Measurements from ENCODE around the gene LNX1. TPM values are rescaled to one million over a fixed set of nuclear protein-coding genes. Genes with fewer than 3 reads are reported as not detected.

LNX1 gene
- total and polyA plus RNA-seq, 2 of the 13 experiments (the other 11 are each of a cell fraction or from before 2014, with no cell fraction given): 0.49 TPM

DNA sequence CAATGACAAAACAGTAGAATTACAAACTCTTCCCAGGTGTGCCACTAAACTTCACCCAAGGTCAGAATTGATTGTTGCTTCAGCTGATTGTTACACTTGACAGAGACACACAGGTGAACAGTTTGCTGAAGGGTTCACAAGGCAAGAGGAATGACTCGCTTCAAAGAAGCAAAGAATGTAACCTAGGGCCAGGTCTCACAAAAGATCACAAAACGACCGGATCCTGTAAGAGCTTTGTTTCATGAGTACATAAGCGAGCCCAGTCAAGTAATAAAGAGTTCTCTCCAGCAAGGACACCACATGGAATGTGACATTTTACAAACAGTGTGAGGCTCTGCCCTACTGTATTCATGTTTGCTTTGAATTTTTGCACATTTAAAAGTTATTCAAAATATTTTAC lies 9.1 kb downstream of the LNX1 start (continued):
- TF ChIP-seq RNF219 (CRISPR knock-in tag; IDR thresholded peaks at IDR 0.05): no peak
- no peak for TF ChIP-seq ZFP91 (CRISPR knock-in tag; IDR thresholded peaks at IDR 0.05; ENCODE audit: borderline replicate concordance)
- TF ChIP-seq ZNF782 (CRISPR knock-in tag; IDR thresholded peaks at IDR 0.05; ENCODE audit: borderline replicate concordance): no peak
- no peak for TF ChIP-seq RBFOX2 (IDR thresholded peaks at IDR 0.05; ENCODE audit: low read depth, low read length)
- TF ChIP-seq ZNF280B (CRISPR knock-in tag; IDR thresholded peaks at IDR 0.05; ENCODE audit: borderline replicate concordance): no peak
- no peak for TF ChIP-seq ATF3 (CRISPR knock-in tag; IDR thresholded peaks at IDR 0.05)
- TF ChIP-seq ZNF20 (CRISPR knock-in tag; IDR thresholded peaks at IDR 0.05): no peak
- TF ChIP-seq ZNF674 (CRISPR knock-in tag; IDR thresholded peaks at IDR 0.05; ENCODE audit: low read depth): no peak
- no peak for TF ChIP-seq NFIB (CRISPR knock-in tag; IDR thresholded peaks at IDR 0.05; ENCODE audit: borderline replicate concordance)
- TF ChIP-seq ZNF343 (CRISPR knock-in tag; IDR thresholded peaks at IDR 0.05): no peak
- TF ChIP-seq KDM1A (CRISPR knock-in tag; IDR thresholded peaks at IDR 0.05): no peak
- no peak for TF ChIP-seq DMAP1 (CRISPR knock-in tag; IDR thresholded peaks at IDR 0.05)
- TF ChIP-seq JARID2 (CRISPR knock-in tag; IDR thresholded peaks at IDR 0.05; ENCODE audit: insufficient replicate concordance): no peak
- TF ChIP-seq SP5 (CRISPR knock-in tag; IDR thresholded peaks at IDR 0.05; ENCODE audit: borderline replicate concordance, low read depth): no peak; the same call in 1 of the 2 replicates
- TF ChIP-seq JUNB (CRISPR knock-in tag; IDR thresholded peaks at IDR 0.05; ENCODE audit: borderline replicate concordance): no peak
- no peak for TF ChIP-seq SSRP1 (CRISPR knock-in tag; IDR thresholded peaks at IDR 0.05)
- TF ChIP-seq PAX8 (CRISPR knock-in tag; IDR thresholded peaks at IDR 0.05; ENCODE audit: borderline replicate concordance): no peak
- TF ChIP-seq, protein P1, sequence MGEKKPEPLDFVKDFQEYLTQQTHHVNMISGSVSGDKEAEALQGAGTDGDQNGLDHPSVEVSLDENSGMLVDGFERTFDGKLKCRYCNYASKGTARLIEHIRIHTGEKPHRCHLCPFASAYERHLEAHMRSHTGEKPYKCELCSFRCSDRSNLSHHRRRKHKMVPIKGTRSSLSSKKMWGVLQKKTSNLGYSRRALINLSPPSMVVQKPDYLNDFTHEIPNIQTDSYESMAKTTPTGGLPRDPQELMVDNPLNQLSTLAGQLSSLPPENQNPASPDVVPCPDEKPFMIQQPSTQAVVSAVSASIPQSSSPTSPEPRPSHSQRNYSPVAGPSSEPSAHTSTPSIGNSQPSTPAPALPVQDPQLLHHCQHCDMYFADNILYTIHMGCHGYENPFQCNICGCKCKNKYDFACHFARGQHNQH (CRISPR knock-in tag; IDR thresholded peaks at IDR 0.05): peak; percentile 65; the same call in 1 of the 2 replicates
- peak; percentile 49; the same call in 1 of the 2 replicates for TF ChIP-seq ELF3 (CRISPR knock-in tag; IDR thresholded peaks at IDR 0.05)
- no peak for TF ChIP-seq HBP1 (CRISPR knock-in tag; IDR thresholded peaks at IDR 0.05; ENCODE audit: low read depth)
- TF ChIP-seq ZBTB2 (CRISPR knock-in tag; IDR thresholded peaks at IDR 0.05; ENCODE audit: low read depth): no peak

All from HepG2 (cell line).